DOHH2 (cell line): ENCODE results near the gene ATP2B2.

Source experiments
- H3F3A ChIP-seq: fragments of 200-600 bp; sonication (generic), shearing (Covaris generic); 2 replicates; pipeline ENCODE4 v1.6.0; 2016; ENCODE audit warnings: antibody characterized with exemption, mild to moderate bottlenecking; ENCODE audit not compliant: control insufficient read depth, insufficient read depth
- H3K27ac ChIP-seq: fragments of 200-600 bp; sonication (generic); 2 replicates; pipeline ENCODE4 v1.5.1; 2014; ENCODE audit warnings: low read depth, mild to moderate bottlenecking, low read length, moderate library complexity
- H3K27me3 ChIP-seq: fragments of 200-600 bp; sonication (generic); 2 replicates; pipeline ENCODE4 v1.6.1; 2014; ENCODE audit warnings: mild to moderate bottlenecking, low read length, mixed read lengths; ENCODE audit not compliant: control insufficient read depth
- H3K36me3 ChIP-seq: fragments of 200-600 bp; sonication (generic); 2 replicates; pipeline ENCODE4 v1.6.1; 2014; ENCODE audit warnings: mild to moderate bottlenecking, low read length, moderate library complexity, mixed read lengths; ENCODE audit not compliant: control insufficient read depth
- H3K4me1 ChIP-seq: fragments of 200-600 bp; sonication (generic); 2 replicates; pipeline ENCODE4 v1.6.1; 2014; ENCODE audit warnings: mild to moderate bottlenecking, low read length, mixed read lengths; ENCODE audit not compliant: control insufficient read depth
- H3K4me2 ChIP-seq: fragments of 200-600 bp; sonication (generic); 2 replicates; pipeline ENCODE4 v1.6.0; 2014; ENCODE audit warnings: mild to moderate bottlenecking, low read length, moderate library complexity
- H3K4me3 ChIP-seq: fragments of 200-600 bp; sonication (generic); 2 replicates; pipeline ENCODE4 v1.5.1; 2014; ENCODE audit warnings: mild to moderate bottlenecking, low read length, mixed read lengths
- H3K79me2 ChIP-seq: fragments of 200-600 bp; sonication (generic); 2 replicates; pipeline ENCODE4 v1.6.1; 2014; ENCODE audit warnings: mild to moderate bottlenecking, low read length, mixed read lengths; ENCODE audit not compliant: control insufficient read depth
- H3K9me2 ChIP-seq: fragments of 200-600 bp; sonication (generic); replicated peaks from 2 replicates; pipeline ENCODE4 v1.6.1; 2014; ENCODE audit warnings: mild to moderate bottlenecking, low read length, mixed read lengths; ENCODE audit not compliant: control insufficient read depth
- H3K9me3 ChIP-seq: fragments of 200-600 bp; sonication (generic); 2 replicates; pipeline ENCODE4 v1.6.1; 2014; ENCODE audit warnings: antibody characterized with exemption, low read length, mixed read lengths; ENCODE audit not compliant: control insufficient read depth, insufficient read depth
- H4K20me1 ChIP-seq: fragments of 200-600 bp; sonication (generic); 2 replicates; pipeline ENCODE4 v1.6.0; 2014; ENCODE audit warnings: low read depth, mild to moderate bottlenecking, antibody characterized with exemption, low read length, moderate library complexity; ENCODE audit not compliant: control insufficient read depth, insufficient read depth
- CTCF ChIP-seq: fragments of 200-600 bp; sonication (generic); IDR thresholded peaks from one replicate; pipeline ENCODE4 v1.5.1; 2014; ENCODE audit warnings: antibody characterized with exemption, mild to moderate bottlenecking, low read depth, low read length; ENCODE audit not compliant: poor library complexity, severe bottlenecking
- EZH2phosphoT487 ChIP-seq: fragments of 200-600 bp; sonication (generic); IDR thresholded peaks from 2 replicates; pipeline ENCODE4 v1.6.1; 2017; ENCODE audit warnings: borderline replicate concordance, mild to moderate bottlenecking, antibody characterized with exemption, low read length, moderate library complexity, mixed read lengths

Gene ATP2B2

DNA sequence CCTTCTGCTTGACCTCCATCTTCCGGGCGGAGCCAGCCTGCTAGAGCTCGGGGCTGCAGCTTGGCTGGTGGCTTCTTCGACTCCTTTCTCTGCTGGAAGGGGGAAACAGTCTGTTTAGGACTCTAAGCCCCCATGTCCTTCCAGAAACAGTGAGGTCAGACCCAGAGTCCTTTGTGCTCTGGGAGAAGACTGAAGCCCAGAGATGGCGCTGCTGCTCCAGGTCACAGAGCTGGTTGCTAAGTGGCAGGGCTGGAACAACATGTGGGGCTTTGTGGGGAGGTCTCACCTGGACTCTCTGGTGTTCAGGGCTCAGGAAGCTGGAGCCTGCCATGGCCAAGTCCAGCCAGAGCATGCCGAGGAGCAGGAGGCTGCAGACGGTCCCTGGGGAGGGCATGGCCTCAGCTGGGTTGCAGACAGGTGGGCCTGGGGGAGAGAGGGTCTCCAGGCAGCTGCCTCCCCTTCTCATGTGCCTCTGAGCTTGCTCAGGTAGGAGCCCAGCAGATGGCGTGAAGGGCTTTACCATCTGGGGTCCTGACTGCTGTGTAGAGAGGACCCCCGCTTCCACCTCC, 215.5 kb downstream of the ATP2B2 start:
- TF ChIP-seq CTCF (no peak), EZH2phosphoT487 (no peak)
- Histone ChIP-seq H3K9me3 (no peaks in the 10 kb centered on the region), H3K27me3 (no peaks in the 10 kb centered on the region), H3F3A (peaks cover 16% of the 10 kb centered on the region), H3K79me2 (no peaks in the 10 kb centered on the region), H3K27ac (no peak overlapping the region), H3K4me3 (no peak overlapping the region), H3K4me2 (no peak overlapping the region), H3K36me3 (peaks cover 61% of the 10 kb centered on the region), H4K20me1 (no peaks in the 10 kb centered on the region), H3K9me2 (no peaks in the 10 kb centered on the region), H3K4me1 (peaks cover 22% of the 10 kb centered on the region)

DNA sequence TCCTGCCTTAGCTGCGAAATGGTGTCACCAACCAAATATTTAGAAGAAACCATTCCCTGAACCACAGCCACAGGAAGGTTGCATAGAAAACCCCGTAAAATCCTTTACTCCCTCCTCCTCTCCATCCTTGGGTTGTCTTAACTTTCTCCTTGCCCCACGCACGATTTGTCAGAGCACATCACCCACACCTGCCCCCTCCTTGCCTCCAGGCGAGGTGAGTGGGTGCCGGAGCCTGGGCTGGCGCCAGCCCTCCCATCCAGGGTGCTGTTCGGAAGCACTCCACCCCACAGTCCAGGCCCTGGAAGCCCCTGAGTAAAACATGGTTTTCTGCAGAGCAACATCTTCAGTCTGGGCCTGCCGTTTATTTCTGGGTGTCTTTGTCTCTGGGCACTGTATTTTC, 216.3 kb downstream of the ATP2B2 start:
- H3K9me3 ChIP-seq, result no peaks in the 10 kb centered on the region
- H3K9me2 ChIP-seq, result no peaks in the 10 kb centered on the region
- no peaks in the 10 kb centered on the region for H3K27me3 ChIP-seq
- H3K4me1 ChIP-seq, result peaks cover 25% of the 10 kb centered on the region
- no peak overlapping the region for H3K4me2 ChIP-seq
- H4K20me1 ChIP-seq, result no peaks in the 10 kb centered on the region
- peaks cover 11% of the 10 kb centered on the region for H3F3A ChIP-seq
- H3K27ac ChIP-seq, result no peak overlapping the region
- TF ChIP-seq EZH2phosphoT487 (no peak), CTCF (no peak)
- peaks cover 59% of the 10 kb centered on the region for H3K36me3 ChIP-seq
- no peaks in the 10 kb centered on the region for H3K79me2 ChIP-seq
- H3K4me3 ChIP-seq, result no peak overlapping the region

DNA sequence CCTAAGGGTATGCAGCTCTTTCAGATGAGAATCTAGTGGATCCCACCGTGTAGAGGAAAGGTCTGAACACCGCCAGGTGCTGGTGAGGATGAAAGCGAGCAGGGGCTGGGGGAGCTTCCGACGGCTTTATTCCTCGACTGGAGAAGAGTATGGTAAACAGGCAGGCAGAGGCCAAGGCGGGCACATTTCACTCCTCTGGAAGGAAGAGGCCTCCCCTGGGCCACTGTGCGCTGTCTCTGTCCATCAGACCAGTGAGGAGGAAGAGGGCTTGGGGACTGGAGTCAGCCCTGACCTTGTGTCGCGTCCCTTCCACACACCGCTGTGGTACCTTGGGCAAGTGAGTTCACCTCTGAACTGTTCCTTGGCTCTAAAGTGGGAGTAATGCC, 216.8 kb downstream of the ATP2B2 start:
- Histone ChIP-seq H3K27me3 (no peaks in the 10 kb centered on the region), H3K4me1 (peaks cover 25% of the 10 kb centered on the region), H3K9me2 (no peaks in the 10 kb centered on the region), H3F3A (peaks cover 11% of the 10 kb centered on the region), H4K20me1 (no peaks in the 10 kb centered on the region; the same call in 1 of the 2 replicates), H3K4me3 (no peak overlapping the region), H3K4me2 (no peak overlapping the region), H3K36me3 (peaks cover 60% of the 10 kb centered on the region), H3K27ac (no peak overlapping the region), H3K9me3 (no peaks in the 10 kb centered on the region), H3K79me2 (no peaks in the 10 kb centered on the region)
- TF ChIP-seq CTCF (no peak), EZH2phosphoT487 (no peak)
